H1 (cell line): Measurements from ENCODE around the gene IL21R. TPM values are rescaled to one million over a fixed set of nuclear protein-coding genes. Genes with fewer than 3 reads are reported as not detected.

Experiments
- RNF2 ChIP-seq: fragments of 200-900, 300-1000 bp; sonication (generic); IDR thresholded peaks from 2 replicates; pipeline ENCODE4 v1.7.1; 2016; ENCODE audit warnings: borderline replicate concordance, low read depth, mild to moderate bottlenecking, antibody characterized with exemption, low read length; ENCODE audit not compliant: poor library complexity, severe bottlenecking; ENCODE audit errors: missing control alignments
- polyA plus RNA-seq, 7 experiments: library from polyadenylated mRNA; depleted of rRNA in 3 of 7; stranded (reverse) in 5 of 7; unstranded in 2 of 7; fragments of >200 nt in 5 of 7; fragments of 200-250 nt in 2 of 7; gene quantifications; 1 replicate in 5 of 7; 2 replicates in 1 of 7; 4 replicates in 1 of 7; pipeline versions ENCODE4 v1.2.1 to v1.2.3, GENCODE V29; 2011 to 2013; ENCODE audit warnings: missing spikeins in 2 of 7, mixed read lengths in 2 of 7
- total RNA-seq: library from RNA; stranded (reverse); fragmentation: NEBNext Ultra II Directional; extraction: Animal tissue kit (Norgen Biotek cat#: 25700); gene quantifications from 2 replicates; pipeline ENCODE4 v1.2.1, GENCODE V29; 2021

Gene IL21R
- total and polyA plus RNA-seq, 2 of the 8 experiments (the other 6 are each of a cell fraction or from before 2014, with no cell fraction given), result 0.34 to 0.70 TPM

GRCh38 chr16:27445502-27446175 lies 43.7 kb downstream of the IL21R start (continued):
- TF ChIP-seq RNF2, result no peak
